OCI-M2 (cell line): Measurements from ENCODE around the gene CD22.

Experiments used
- DNase-seq: peaks from one replicate; lab custom pipeline; 2025; ENCODE audit not compliant: unreplicated experiment; lab: John Stamatoyannopoulos, UW

Gene CD22

GRCh38 chr19:35313587-35313986, 15.4 kb upstream of the CD22 start:
- DNase-seq: no peak

GRCh38 chr19:35314031-35314430, 15.0 kb upstream of the CD22 start:
- no peak for DNase-seq

GRCh38 chr19:35314858-35315470, 14.0 kb upstream of the CD22 start:
- no peak for DNase-seq

GRCh38 chr19:35315883-35316282, 13.1 kb upstream of the CD22 start:
- DNase-seq: no peak

- no peak for DNase-seq
Observed at GRCh38 chr19:35316560-35316959, 12.4 kb upstream of the CD22 start.

- DNase-seq: no peak
Observed at GRCh38 chr19:35317464-35318043, 11.4 kb upstream of the CD22 start.

GRCh38 chr19:35318679-35319448, 10.1 kb upstream of the CD22 start:
- no peak for DNase-seq

GRCh38 chr19:35320065-35320713, 8.8 kb upstream of the CD22 start:
- no peak for DNase-seq

GRCh38 chr19:35321291-35321690, 7.7 kb upstream of the CD22 start:
- no peak for DNase-seq

GRCh38 chr19:35322014-35322413, 7.0 kb upstream of the CD22 start:
- DNase-seq: no peak

- DNase-seq: no peak
Observed at GRCh38 chr19:35327642-35328041, 1.3 kb upstream of the CD22 start.

- no peak for DNase-seq
Observed at GRCh38 chr19:35329323-35329722, 336 bp downstream of the CD22 start.

GRCh38 chr19:35330475-35330874, 1.5 kb downstream of the CD22 start:
- DNase-seq: no peak

- DNase-seq: no peak
Observed at GRCh38 chr19:35331551-35332214, 2.7 kb downstream of the CD22 start.

- DNase-seq: no peak
Observed at GRCh38 chr19:35332817-35333216, 3.8 kb downstream of the CD22 start.

- no peak for DNase-seq
Observed at GRCh38 chr19:35334144-35334753, 5.3 kb downstream of the CD22 start.

- no peak for DNase-seq
Observed at GRCh38 chr19:35336166-35336955, 7.4 kb downstream of the CD22 start.

- no peak for DNase-seq
Observed at GRCh38 chr19:35337097-35337983, 8.4 kb downstream of the CD22 start.

GRCh38 chr19:35337984-35338296, 9.0 kb downstream of the CD22 start:
- no peak for DNase-seq
